ENCODE measurements around the gene TMEFF1.

- TF ChIP-seq POLR2A (IDR thresholded peaks at IDR 0.05): no peak
- TF ChIP-seq CTCF (IDR thresholded peaks at IDR 0.05): no peak
These were observed 105.7 kb downstream of the TMEFF1 start for GRCh38 chr9:100578610-100579009.

Measured in right lobe of liver (tissue), 4 donors.